Right lobe of liver (tissue), 6 donors: ENCODE data around the gene API5. TPM values are rescaled to one million over a fixed set of nuclear protein-coding genes. Genes with fewer than 3 reads are reported as not detected.
A peak's percentile ranks its signal among the peaks of the same experiment; 100 is the strongest.

Source experiments
- ATAC-seq, 4 donors: fragments of 200-7000 bp; cut with Tn5 transposase; one replicate each; pipeline ENCODE4 v1.9.1; 2020; ENCODE audit warnings: mild to moderate bottlenecking in 4 of 4, moderate library complexity in 4 of 4
- DNase-seq, 3 donors: peaks; one replicate each; pipeline ENCODE4 v3.0.0-alpha.2; 2020
- H3K27ac ChIP-seq, 3 donors: fragments of 200-600 bp; one replicate each; pipeline ENCODE4 v1.8.0; 2022
- H3K27me3 ChIP-seq, 2 donors: fragments of 200-600 bp; one replicate each; pipeline ENCODE4 v1.8.0; 2022
- H3K36me3 ChIP-seq, 4 donors: fragments of 200-600 bp; sonication (generic) in 1 of 4; one replicate each; pipeline versions ENCODE4 v1.5.1 to v1.8.0; 2017 to 2022; ENCODE audit warnings: control low read depth in 1 of 4
- H3K4me1 ChIP-seq, 4 donors: fragments of 200-600 bp; sonication (generic) in 1 of 4; one replicate each; pipeline versions ENCODE4 v1.5.1 to v1.8.0; 2017 to 2022; ENCODE audit warnings: control low read depth in 1 of 4
- H3K4me3 ChIP-seq, 3 donors: fragments of 200-600 bp; one replicate each; pipeline ENCODE4 v1.8.0; 2022
- H3K9me3 ChIP-seq, 4 donors: fragments of 200-600 bp; sonication (generic) in 1 of 4; one replicate each; pipeline versions ENCODE4 v1.5.1 to v1.8.0; 2017 to 2022; ENCODE audit warnings: control low read depth in 1 of 4
- CTCF ChIP-seq, 4 donors: fragments of 200-600 bp in 3 of 4; fragments of 450-650 bp in 1 of 4; IDR thresholded peaks; one replicate each; pipeline versions ENCODE4 v1.5.1 to v1.8.0; 2016 to 2022; ENCODE audit warnings: antibody characterized with exemption in 4 of 4, mild to moderate bottlenecking in 2 of 4
- POLR2A ChIP-seq: fragments of 450-650 bp; IDR thresholded peaks from one replicate; pipeline ENCODE4 v1.6.1; 2017; ENCODE audit warnings: antibody characterized with exemption, mild to moderate bottlenecking
- WGBS: methylation state at CpG from one replicate; pipeline ENCODE4 v1.1.6; 2018; ENCODE audit warnings: low coverage, low lambda C conversion rate; ENCODE audit not compliant: insufficient coverage; ENCODE audit errors: missing lambda C conversion rate; 5-methylcytosine and 5-hydroxymethylcytosine counted together
- intact Hi-C, 2 donors: fragments of 100-400 bp; cut with DNase I; formaldehyde crosslinking; loops; one replicate each; pipeline versions ENCODE4 v1.11.2 to v1.14.1; 2022
- total RNA-seq, 6 experiments: library from RNA; depleted of rRNA in 2 of 6; stranded (reverse); fragments of >200 nt in 2 of 6; fragmentation: NEBNext Ultra II Directional in 3 of 6; extraction: Animal tissue kit (Norgen Biotek cat#: 25700) in 3 of 6; gene quantifications; one replicate each; pipeline versions ENCODE4 v1.1.0 to v1.2.4, GENCODE V29; 2016 to 2023
- donor health status: DM: no; HTN: yes; CAD: no.
- donor health status: DM: no; HTN: no; CAD: no.
- donor health status: DM: no; HTN: no; CAD: no.
- donor health status: DM: no; HTN: yes; CAD: no.
- donor health status: DM: no; HTN: yes; CAD: no.

The API5 gene
- total RNA-seq, 6 experiments from 2014 or later, result 42.2 to 55.5 (median 49.6) TPM

GRCh38 chr11:43289368-43289767 is 22.4 kb upstream of the API5 start:
- WGBS, result 73% methylated on average over 3 of the region's 3 CpGs
- H3K27me3 ChIP-seq, result no peaks in the 10 kb centered on the region
- no peak overlapping the region for H3K4me3 ChIP-seq
- ATAC-seq (no peak), DNase-seq (no peak)
- no peaks in the 10 kb centered on the region for H3K36me3 ChIP-seq
- no peak for TF ChIP-seq CTCF (IDR thresholded peaks at IDR 0.05)
- no peak for TF ChIP-seq POLR2A
- intact Hi-C loops, result loop anchor here in 1 of 2 donors (10.0 kb wide), 1 partner anchor 515 kb away; no protein-coding TSS in a partner anchor
- no peaks in the 10 kb centered on the region for H3K4me1 ChIP-seq
- H3K9me3 ChIP-seq, result no peaks in the 10 kb centered on the region
- H3K27ac ChIP-seq, result no peak overlapping the region

- Histone ChIP-seq H3K27ac (no peak overlapping the region), H3K4me1 (no peaks in the 10 kb centered on the region), H3K36me3 (no peaks in the 10 kb centered on the region), H3K4me3 (no peak overlapping the region), H3K27me3 (no peaks in the 10 kb centered on the region), H3K9me3 (peaks cover 0 to 3% (median 0%) of the 10 kb centered on the region in 4 donors)
- DNase-seq (no peak), ATAC-seq (no peak)
- intact Hi-C loops, result no loop called here
- 55% methylated on average over 6 of the region's 7 CpGs for WGBS
- TF ChIP-seq POLR2A, result no peak
- TF ChIP-seq CTCF (IDR thresholded peaks at IDR 0.05), result no peak
These were observed 13.4 kb upstream of the API5 start for GRCh38 chr11:43298397-43298796.

- no peak for ATAC-seq
- intact Hi-C loops, result no loop called here
- no peaks in the 10 kb centered on the region for H3K27me3 ChIP-seq
These were observed 4.2 kb downstream of the API5 start for GRCh38 chr11:43315966-43316365.

GRCh38 chr11:43316451-43316850 is 4.7 kb downstream of the API5 start:
- Histone ChIP-seq H3K4me3 (no peak overlapping the region), H3K27ac (no peak overlapping the region), H3K9me3 (no peaks in the 10 kb centered on the region), H3K36me3 (peaks cover 0 to 26% (median 6%) of the 10 kb centered on the region in 4 donors), H3K4me1 (peaks cover 0 to 12% (median 5%) of the 10 kb centered on the region in 4 donors), H3K27me3 (no peaks in the 10 kb centered on the region)
- no peak for DNase-seq
- no peak for TF ChIP-seq CTCF (IDR thresholded peaks at IDR 0.05)
- TF ChIP-seq POLR2A, result no peak
- intact Hi-C loops, result no loop called here
- 85% methylated on average over 2 of the region's 6 CpGs for WGBS
- no peak for ATAC-seq

More at GRCh38 chr11:43315966-43316365, 4.2 kb downstream of the API5 start:
- H3K36me3 ChIP-seq, result peaks cover 0 to 21% (median 3%) of the 10 kb centered on the region in 4 donors
- WGBS, result 75% methylated on average over 2 of the region's 2 CpGs
- DNase-seq, result no peak
- H3K4me1 ChIP-seq, result peaks cover 0 to 12% (median 5%) of the 10 kb centered on the region in 4 donors
- TF ChIP-seq POLR2A (no peak), CTCF (IDR thresholded peaks at IDR 0.05) (no peak)
- no peaks in the 10 kb centered on the region for H3K9me3 ChIP-seq
- no peak overlapping the region for H3K27ac ChIP-seq
- H3K4me3 ChIP-seq, result no peak overlapping the region

- ATAC-seq (peak in 1 of 4 donors; percentile 65), DNase-seq (no peak)
- 59% methylated on average over 2 of the region's 2 CpGs for WGBS
- intact Hi-C loops, result no loop called here
- peaks cover 11 to 89% (median 36%) of the 10 kb centered on the region in 4 donors for H3K36me3 ChIP-seq
- H3K9me3 ChIP-seq, result no peaks in the 10 kb centered on the region
- no peak overlapping the region for H3K27ac ChIP-seq
- H3K27me3 ChIP-seq, result no peaks in the 10 kb centered on the region
- no peak overlapping the region for H3K4me3 ChIP-seq
- no peaks in the 10 kb centered on the region for H3K4me1 ChIP-seq
- TF ChIP-seq CTCF (IDR thresholded peaks at IDR 0.05), result no peak
- TF ChIP-seq POLR2A, result no peak
These were observed 16.2 kb downstream of the API5 start for GRCh38 chr11:43327987-43328386.
